MM.1S (cell line): ENCODE data around the gene C12orf75.

Experiments used
- EZH2phosphoT487 ChIP-seq: fragments of 300-600 bp; sonication (generic); IDR thresholded peaks from 2 replicates; pipeline ENCODE4 v1.6.1; 2018; ENCODE audit warnings: antibody characterized with exemption, low read length
- TF ChIP-seq, protein P1 (sequence below): fragments of 300-600 bp; sonication (generic); IDR thresholded peaks from 2 replicates; pipeline ENCODE4 v1.5.1; 2016; ENCODE audit warnings: antibody characterized with exemption, low read length, mixed read lengths

DNA sequence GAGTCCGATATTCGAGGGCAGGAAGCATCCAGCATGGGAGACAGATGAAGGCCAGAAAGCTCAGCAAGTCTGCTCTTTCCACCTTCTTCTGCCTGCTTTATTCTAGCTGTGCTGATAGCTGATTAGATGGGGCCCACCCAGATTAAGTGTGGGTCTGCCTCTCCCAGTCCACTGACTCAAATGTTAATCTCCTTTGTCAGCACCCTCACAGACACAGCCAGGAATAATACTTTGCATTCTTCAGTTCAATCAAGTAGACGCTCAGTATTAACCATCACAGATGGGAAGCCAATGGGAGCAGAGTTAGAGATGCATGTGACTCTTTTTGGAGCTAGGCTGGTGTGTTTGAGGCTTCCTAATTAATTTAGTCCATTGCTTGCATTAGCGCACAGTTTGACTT lies 17.0 kb downstream of the C12orf75 start:
- TF ChIP-seq, protein P1, sequence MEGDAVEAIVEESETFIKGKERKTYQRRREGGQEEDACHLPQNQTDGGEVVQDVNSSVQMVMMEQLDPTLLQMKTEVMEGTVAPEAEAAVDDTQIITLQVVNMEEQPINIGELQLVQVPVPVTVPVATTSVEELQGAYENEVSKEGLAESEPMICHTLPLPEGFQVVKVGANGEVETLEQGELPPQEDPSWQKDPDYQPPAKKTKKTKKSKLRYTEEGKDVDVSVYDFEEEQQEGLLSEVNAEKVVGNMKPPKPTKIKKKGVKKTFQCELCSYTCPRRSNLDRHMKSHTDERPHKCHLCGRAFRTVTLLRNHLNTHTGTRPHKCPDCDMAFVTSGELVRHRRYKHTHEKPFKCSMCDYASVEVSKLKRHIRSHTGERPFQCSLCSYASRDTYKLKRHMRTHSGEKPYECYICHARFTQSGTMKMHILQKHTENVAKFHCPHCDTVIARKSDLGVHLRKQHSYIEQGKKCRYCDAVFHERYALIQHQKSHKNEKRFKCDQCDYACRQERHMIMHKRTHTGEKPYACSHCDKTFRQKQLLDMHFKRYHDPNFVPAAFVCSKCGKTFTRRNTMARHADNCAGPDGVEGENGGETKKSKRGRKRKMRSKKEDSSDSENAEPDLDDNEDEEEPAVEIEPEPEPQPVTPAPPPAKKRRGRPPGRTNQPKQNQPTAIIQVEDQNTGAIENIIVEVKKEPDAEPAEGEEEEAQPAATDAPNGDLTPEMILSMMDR = no peak
- no peak for TF ChIP-seq EZH2phosphoT487
